Measurements from ENCODE around the gene C12orf60. TPM values are rescaled to one million over a fixed set of nuclear protein-coding genes. Genes with fewer than 3 reads are reported as not detected.
A peak's percentile ranks its signal among the peaks of the same experiment; 100 is the strongest.

Gene C12orf60
- total RNA-seq, 1 experiment from 2014 or later = 0.54 TPM

- Histone ChIP-seq H3K4me1 (ENCODE audit: control insufficient read depth, insufficient read depth, low read length) (peaks cover 9% of the 10 kb centered on the region), H3K4me3 (ENCODE audit: low read depth in 2 of 2, low read length in 2 of 2) (peak overlapping the region; percentile 89 to 95), H3K27ac (ENCODE audit: low read length) (peak overlapping the region; percentile 97), H3K27me3 (ENCODE audit: control insufficient read depth, insufficient read depth, low read length) (no peaks in the 10 kb centered on the region), H3K36me3 (ENCODE audit: control insufficient read depth, insufficient read depth, low read length) (no peaks in the 10 kb centered on the region; the same call in none of the 2 replicates), H3K9me3 (ENCODE audit: control insufficient read depth, insufficient read depth, low read depth, low read length) (no peaks in the 10 kb centered on the region)
- ChIA-PET POLR2A (interaction anchor here (0.6 kb wide), 2 partner anchors 106 to 504 kb away, joined by 7 to 8 read pairs; no protein-coding TSS in a partner anchor), CTCF (no interaction called here)
- ATAC-seq (no peak), DNase-seq (ENCODE audit: low read depth, low spot score) (no peak)
- in situ Hi-C loops (cut with HindIII; ENCODE audit: low pct_unique_long_range_greater_than_20kb, low sequenced_read_pairs) (no loop called here), intact Hi-C loops (cut with micrococcal nuclease; ENCODE audit: unreplicated experiment) (no loop called here)
- BruUV-seq (replicated peaks) = no TSS peak
- no peak for TF ChIP-seq SIN3A (IDR thresholded peaks at IDR 0.05; ENCODE audit: borderline replicate concordance, insufficient read depth, low read depth, low read length)
- no peak for TF ChIP-seq POLR2AphosphoS5 (IDR thresholded peaks at IDR 0.05; ENCODE audit: low read depth, low read length)
- no peak for TF ChIP-seq CTCF (IDR thresholded peaks at IDR 0.05)
- TF ChIP-seq REST (IDR thresholded peaks at IDR 0.05; ENCODE audit: insufficient read depth in 1 of 2, low read depth in 2 of 2, low read length in 1 of 2) = no peak
- no peak for TF ChIP-seq TCF7L2 (IDR thresholded peaks at IDR 0.05; ENCODE audit: low read depth, low read length)
Measured at GRCh38 chr12:14771651-14772137, 31.8 kb upstream of the C12orf60 start.

- Histone ChIP-seq H3K36me3 (ENCODE audit: control insufficient read depth, insufficient read depth, low read length) (no peaks in the 10 kb centered on the region; the same call in none of the 2 replicates), H3K4me3 (ENCODE audit: low read depth in 2 of 2, low read length in 2 of 2) (peak overlapping the region; percentile 86 to 88), H3K9me3 (ENCODE audit: control insufficient read depth, insufficient read depth, low read depth, low read length) (no peaks in the 10 kb centered on the region), H3K27me3 (ENCODE audit: control insufficient read depth, insufficient read depth, low read length) (no peaks in the 10 kb centered on the region), H3K4me1 (ENCODE audit: control insufficient read depth, insufficient read depth, low read length) (peaks cover 12% of the 10 kb centered on the region), H3K27ac (ENCODE audit: low read length) (peak overlapping the region; percentile 93)
- TF ChIP-seq SIN3A (IDR thresholded peaks at IDR 0.05; ENCODE audit: borderline replicate concordance, insufficient read depth, low read depth, low read length) = no peak
- no peak for TF ChIP-seq REST (IDR thresholded peaks at IDR 0.05; ENCODE audit: insufficient read depth in 1 of 2, low read depth in 2 of 2, low read length in 1 of 2)
- no peak for TF ChIP-seq POLR2AphosphoS5 (IDR thresholded peaks at IDR 0.05; ENCODE audit: low read depth, low read length)
- no peak for TF ChIP-seq CTCF (IDR thresholded peaks at IDR 0.05)
- TF ChIP-seq TCF7L2 (IDR thresholded peaks at IDR 0.05; ENCODE audit: low read depth, low read length) = no peak
- POLR2A ChIA-PET = interaction anchor here (0.6 to 0.9 kb wide), 2 partner anchors 30 to 127 kb away, joined by 3 to 4 read pairs; no protein-coding TSS in a partner anchor
- DNase-seq (ENCODE audit: low read depth, low spot score) (no peak), ATAC-seq (no peak)
- intact Hi-C loops (cut with micrococcal nuclease; ENCODE audit: unreplicated experiment) (no loop called here), in situ Hi-C loops (cut with HindIII; ENCODE audit: low pct_unique_long_range_greater_than_20kb, low sequenced_read_pairs) (no loop called here)
- CTCF ChIA-PET = no interaction called here
- no TSS peak for BruUV-seq (replicated peaks)
Measured at GRCh38 chr12:14772946-14773345, 30.5 kb upstream of the C12orf60 start.

Measured in Panc1 (cell line).